DMS153 treated with DMSO at 0.1 percent for 48 hours (cell line): ENCODE measurements around the gene CD52.
"Not testable (repeated sequence)": the region's sequence is repeated elsewhere in the genome, so short reads cannot be mapped to it uniquely, and the experiment has no call there.

Experiments used
- DNase-seq: peaks from one replicate; lab custom pipeline; 2025; ENCODE audit not compliant: unreplicated experiment; lab: John Stamatoyannopoulos, UW

Gene CD52

DNA sequence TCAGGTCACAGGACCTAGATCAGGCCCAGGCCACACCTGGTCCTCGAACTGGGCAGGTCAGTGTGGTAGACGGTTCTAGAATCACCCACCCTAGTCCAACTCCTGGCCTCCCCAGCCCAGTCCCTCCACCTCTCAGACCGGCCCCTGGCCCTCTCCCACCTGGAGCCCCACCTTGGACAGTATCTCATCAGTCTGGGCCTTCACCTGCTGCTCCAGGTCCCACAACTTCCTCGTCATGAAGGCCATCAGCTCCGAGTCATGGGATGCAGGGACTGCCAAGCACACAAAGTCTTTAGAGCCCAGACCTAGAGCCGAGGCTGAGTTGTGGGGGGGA is 20.0 kb upstream of the CD52 start:
- DNase-seq: no peak

DNA sequence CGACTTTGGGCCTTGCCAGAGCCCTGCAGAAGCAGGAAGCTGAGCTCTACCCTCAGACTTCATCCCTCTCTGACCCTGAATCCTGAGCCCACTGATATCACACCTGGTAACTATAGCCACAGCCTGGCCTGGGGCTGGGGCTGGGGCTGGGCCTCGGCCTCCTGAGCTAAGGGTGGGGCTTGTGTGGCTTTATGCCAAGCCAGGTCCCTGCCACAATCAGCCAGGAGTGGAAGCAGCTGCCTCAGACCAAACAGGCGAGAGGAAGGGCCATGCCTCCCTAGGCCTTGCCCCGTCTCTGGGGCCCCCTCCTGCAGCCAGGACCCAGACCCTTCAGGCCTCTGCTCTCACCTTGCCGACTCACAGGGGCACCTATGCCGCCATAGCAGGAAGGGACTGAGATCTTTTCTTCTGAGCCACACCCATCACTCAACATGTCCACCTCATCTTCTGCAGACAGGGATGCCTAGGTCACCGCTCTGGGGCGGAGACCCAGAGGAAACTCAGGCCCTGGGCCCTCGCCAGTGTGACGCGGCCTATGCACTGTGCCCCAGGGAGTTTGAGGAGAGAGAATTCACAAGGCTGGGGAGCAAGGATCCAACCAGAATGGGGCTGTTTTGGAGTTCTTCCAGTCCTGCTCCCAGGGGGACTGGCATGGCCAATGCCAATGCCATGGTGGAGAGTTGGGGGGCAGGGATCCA is 17.0 kb upstream of the CD52 start:
- DNase-seq: no peak

DNA sequence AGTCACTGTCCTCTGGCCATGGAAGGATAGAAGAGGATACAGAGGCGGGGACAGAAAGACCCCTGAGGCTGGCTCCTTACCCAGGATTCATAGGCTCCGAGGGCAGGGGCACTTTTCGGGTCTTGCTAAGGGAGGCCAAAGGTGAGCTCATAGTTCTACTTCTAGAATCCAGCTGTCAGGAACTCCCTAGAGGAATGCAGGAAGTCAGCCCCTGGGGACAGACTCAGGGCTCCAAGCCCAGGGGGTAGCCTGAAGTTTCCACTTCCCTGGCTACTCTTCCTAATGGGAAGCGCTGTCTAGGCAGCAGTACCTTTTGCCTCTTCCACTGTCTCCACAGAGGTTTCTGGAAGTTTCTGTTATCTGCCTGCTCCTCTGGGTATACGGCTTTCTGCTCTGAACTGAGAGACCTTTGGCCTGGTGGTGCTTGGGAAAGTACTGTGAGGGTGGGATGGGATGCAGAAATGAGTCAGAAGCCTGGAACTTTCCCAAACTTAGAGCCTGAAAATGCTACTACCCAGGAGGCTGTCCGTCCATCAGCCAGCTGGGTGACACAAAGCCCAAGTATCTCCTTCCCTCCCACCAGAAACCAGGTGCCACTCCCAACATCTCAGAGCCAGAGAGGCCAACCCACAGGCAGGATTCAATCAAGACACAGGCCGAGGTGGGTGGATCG is 14.9 kb upstream of the CD52 start:
- no peak for DNase-seq

DNA sequence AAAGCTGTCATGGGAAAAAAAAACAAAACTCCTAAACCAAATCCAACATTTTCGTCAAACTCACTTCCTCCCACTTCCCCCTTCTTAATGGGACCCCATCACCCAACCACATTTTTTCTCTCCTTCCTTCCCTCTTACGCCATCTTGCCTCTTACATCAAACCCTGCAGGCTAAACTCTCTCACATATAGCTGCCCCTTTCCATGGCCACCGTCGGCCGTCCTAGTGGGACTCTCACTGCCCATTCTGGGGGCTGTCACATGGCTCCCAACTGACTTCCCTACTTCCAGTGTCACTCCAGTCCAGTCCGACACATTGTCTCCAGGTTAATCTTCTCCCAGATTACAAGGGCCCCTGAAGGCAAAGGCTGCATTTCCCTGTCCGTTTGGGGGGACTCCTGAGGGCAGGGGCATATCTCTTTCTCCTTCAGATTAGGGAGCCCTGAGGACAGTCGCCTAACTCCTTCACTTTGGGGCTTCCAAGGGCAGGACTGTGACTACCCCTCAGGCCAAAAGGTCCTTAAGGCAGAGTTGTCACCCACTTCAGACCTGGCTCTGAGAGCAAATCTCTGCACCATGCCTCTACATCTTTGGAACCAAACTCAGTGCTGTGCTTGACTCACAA is 12.0 kb upstream of the CD52 start:
- no peak for DNase-seq

DNA sequence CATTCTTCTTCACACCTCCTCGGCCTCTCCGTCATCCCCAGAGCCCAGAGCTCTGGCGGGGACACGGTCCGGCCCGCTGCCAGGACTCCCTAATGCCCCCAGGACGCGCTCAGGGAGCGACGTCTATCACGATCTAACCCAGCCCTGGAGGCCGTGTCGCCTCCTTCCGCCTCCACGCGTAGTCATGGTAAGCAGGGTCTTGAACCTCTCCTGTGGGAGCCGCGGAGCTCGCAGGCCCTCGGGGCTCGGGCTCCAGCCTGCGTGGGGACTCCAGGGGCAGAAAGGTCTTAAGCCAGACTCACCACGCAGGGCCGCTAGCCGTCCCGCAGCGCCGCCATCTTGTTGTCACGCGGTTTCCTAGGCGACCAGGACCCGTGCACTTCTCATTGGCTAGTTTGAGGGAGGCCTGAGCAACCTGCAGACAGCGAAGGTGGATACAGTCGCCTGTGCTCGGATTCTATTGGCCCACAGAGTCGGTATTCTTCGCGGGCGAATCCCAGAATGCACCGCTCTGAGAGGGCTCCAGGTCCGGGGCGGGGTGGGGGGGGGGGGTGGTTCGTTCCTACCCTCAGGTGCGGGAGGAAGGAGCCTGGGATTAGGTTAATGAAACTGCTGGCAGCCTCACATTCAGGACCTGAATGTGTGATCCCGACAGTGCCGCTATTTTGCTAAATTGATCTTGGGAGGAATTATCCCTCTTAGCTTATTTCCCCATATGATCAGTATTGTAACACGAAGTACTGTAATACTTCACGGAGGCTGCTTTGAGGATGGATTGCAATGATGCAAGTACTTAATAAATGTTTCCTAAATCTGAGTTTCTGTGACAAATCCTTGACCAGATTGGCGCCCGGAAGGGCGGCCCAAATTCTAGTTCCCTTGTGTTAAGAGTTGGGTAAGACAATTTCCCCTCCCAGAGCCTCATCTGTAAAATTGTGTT is 11.2 kb upstream of the CD52 start, which contains the start of gene UBXN11:
TSS of gene UBXN11 (minus strand) at position 347 of the 940 bp plus-strand sequence. CDS start 3,753 bp downstream, outside the sequence.
- peak; percentile 100 for DNase-seq

DNA sequence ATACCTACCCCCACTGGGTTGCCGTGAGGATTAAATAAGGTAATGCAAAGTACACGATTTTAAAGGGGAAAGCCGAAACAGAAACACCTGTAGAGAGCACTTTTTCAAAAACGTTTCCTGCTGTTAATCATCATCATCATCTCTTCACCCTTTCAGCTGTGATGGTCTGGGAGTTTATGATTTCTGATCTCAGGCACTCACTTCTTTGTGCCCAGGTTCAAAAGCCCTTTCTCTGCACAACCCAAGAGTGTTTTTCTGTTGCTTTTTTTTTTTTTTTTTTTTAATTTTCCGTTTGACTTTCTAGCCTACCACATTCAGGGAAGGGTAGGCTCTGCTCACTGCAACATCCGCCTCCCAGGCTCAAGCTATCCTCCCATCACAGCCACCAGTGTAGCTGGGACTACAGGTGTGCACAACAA is 10.4 kb upstream of the CD52 start:
- peak; percentile 70 for DNase-seq

DNA sequence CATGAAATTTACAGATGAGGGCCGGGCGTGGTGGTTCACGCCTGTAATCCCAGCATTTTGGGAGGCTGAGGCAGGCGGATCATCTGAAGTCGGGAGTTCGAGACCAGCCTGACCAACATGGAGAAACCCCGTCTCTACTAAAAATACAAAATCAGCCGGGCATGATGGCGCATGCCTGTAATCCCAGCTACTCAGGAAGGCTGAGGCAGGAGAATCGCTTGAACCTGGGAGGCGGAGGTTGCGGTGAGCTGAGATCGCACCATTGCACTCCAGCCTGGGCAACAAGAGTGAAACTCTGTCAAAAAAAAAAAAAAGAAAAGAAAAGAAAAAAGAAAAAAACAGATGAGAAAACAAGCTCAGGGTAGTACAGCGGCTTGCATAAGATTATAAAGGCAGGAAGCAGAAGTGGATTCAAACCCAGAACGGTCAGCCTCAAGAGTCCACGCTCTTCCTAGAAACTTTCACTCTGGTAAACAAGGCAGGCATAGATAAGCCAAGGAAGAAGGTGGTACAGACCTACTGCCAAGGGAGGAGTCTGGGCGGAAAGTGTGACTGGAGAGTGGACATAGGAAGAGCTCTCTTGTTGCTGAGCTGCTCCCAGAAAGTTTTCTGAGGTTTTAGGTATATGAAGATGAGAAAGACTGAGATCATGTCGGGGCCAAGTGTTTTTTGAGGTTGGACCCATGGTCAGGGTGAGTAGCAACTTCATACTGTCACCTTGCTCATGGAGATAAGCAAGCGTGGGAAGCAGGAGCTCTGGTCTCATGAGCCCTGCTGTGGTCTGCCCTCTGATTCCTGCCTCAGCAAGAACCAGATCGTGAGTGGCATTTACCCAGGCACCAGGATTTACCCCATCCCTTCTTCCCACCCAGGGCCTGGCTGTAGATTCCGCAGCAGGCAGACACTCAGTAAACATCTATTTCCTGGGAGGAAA is 9.5 kb upstream of the CD52 start:
- not testable (repeated sequence) for DNase-seq

DNA sequence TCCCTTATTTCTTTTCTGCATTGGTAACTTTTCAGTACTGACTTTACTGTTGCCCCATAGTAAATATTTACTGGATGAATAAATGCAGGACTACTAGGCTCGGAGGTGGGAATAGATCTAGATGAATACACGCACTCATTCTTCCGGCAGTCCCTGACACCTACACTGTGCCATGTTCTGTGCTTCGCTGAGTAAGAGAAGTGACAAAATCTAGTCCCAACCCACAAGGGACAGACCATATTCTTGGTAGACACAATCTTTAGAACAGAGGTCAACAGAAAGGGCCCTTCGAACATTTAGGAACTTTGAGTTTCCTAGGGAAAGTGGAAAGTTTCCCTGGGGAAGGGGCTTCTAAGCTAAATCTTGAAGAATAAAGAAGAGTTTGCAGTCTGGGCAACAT is 3.3 kb upstream of the CD52 start:
- no peak for DNase-seq

DNA sequence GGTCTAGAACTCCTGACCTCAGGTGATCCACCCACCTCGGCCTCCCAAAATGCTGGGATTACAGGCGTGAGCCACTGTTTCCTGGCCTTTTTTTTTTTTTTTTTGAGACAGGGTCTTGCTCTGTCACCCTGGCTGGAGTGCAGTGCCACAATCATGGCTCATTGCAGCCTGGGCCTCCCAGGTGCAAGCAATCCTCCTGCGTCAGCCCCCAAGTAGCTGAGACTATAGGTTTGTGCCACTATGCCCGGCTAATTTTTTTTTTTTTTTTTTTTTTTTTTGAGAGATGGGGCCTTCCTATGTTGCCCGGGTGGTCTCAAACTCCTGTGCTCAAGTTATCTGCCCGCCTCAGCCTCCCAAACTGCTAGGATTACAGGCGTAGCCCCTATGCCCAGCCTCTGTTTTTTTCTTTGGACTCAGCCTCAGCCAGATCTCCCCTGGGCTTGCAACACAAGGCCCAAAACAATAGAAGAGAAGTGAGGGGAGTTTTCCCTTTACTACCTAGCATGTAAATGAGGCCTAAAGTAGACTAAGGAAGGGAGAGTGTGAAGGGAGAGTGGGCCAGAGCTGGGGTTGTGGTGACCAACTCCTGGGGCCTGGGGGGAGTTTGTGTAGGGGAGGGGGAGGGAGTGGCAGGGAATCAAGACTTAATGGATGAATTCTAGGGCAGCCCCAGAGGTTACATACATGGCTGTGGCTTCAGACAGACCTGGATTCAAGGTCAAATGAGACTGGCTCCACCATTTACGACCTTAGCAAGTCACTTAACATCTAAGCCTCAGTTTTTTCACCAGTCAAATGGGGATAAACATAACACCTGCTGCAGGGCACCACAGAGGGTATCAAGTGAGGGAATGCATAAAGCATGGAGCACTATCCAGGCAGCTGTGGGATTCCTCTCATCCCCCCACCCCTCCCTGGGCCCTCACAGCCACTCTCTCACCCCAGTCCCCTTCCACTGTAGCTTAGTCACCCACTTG is 1.6 kb upstream of the CD52 start:
- no peak for DNase-seq

DNA sequence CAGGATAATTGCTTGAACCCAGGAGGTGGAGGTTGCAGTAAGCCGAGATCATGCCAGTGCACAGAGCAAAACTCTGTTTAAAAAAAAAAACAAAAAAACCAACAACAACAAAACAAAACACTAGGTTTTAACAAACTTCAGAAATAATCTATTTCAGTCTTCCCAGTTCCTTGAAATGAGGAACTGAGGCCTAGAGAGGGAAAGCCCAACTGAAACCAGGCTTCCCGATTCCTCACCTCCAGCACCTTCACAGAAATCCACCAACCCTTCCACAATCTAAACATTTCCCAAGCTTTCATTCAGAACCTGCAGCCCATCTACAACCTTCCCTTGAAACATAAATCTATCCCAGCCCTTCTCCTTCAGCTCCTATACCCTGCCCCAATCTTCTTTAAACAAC is 612 bp upstream of the CD52 start:
- no peak for DNase-seq

DNA sequence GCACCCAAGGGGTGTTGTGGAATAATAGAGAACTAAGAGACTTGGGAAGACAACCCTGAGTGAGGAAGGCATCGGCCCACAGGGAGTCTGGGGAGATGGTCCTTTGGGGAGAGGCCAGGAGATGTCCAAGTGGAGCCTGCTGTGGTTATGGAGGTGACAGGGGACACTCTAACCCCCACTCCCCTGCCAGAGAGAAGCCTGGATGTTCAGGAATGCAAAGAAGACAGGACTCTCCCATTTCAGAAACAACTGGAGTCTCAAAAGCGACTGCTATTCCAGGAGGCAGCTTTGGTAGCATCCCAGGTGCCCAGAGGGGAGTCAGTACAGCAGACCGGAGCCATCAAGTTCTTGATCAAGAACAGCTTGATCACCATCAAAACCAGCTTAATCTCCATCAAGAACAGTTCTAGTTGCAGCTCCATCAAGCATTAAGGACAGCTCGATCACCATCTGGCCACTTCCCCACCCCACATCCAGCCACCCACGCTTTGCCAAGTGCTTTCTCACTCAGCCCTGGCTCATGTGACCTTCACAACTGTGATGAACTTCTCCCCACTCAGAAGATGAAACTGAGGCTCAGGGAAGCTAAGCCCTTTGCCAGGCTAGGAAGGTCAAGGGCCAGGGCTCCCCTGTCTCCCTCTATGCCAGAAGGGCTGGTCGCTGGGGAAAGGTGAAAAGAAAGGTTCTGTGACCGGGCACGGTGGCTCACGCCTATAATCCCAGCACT is 743 bp downstream of the CD52 start:
- no peak for DNase-seq

DNA sequence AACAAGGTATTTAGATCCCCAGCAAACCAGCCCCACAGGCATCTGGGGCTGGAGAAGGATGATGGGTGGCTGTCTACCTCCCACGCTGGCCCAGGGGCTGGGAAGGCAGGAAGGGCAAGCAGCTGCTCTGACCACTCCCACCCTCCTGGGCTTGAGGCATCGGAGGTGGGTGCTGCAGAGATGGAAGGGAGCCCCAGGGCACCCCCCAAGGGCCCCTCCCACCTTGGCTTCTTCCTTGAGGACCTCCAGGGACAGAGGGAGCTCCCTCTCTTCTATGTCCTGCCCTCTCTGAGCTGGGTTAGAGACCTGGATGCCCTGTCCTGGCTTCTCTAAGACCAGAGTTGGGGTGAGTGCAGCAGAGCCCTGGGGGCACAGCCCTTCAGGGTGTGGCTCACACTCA is 3.1 kb downstream of the CD52 start:
- DNase-seq: no peak

DNA sequence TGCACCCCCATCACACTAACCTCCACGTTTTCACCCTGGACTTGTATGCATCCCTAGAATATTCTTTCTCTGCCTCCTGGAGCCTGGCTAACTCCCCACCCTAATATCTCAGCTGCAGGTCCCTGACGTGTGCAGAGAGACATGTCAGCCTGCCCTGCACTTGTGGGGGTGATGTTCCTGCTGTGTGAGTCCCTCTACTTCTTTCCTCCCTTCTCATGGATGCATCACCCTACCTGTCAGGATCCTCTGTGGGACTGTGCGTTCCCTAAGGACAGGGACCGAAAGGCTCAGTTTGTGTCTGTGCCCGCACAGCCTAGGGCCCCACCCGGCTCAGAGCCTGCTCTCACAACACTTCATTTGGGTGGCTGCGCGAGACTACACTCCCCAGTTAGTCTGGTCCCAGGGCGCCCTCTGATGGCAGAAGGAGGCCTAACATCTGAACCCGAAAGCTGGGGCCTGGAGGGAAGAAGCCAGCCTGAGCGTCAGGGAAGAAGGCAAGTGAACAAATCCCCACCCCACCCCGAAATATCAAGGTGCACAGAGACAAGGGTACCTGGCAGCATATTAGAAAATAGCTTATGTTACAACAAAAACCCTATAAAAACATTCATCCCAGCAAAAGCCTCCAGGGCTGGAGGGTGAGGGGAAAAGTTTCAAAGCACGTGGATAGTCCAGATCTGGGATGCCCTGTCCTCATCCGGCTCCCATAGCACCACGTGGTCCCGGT is 3.7 kb downstream of the CD52 start:
- DNase-seq: peak; percentile 69

DNA sequence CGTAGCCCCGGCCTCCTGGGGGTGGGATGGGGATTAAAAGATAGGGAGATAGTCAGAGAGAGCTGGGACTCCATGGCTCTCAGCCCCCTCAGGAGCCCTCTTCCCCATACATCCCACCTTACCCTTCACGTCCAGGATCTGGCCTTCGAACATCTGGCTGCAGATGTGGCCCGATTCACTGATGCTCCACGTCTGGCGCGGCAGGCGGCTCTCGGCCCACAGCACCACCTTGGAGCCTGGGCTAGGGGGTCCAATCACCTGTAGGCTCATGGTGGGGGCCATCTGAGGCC is 4.2 kb downstream of the CD52 start:
- no peak for DNase-seq

DNA sequence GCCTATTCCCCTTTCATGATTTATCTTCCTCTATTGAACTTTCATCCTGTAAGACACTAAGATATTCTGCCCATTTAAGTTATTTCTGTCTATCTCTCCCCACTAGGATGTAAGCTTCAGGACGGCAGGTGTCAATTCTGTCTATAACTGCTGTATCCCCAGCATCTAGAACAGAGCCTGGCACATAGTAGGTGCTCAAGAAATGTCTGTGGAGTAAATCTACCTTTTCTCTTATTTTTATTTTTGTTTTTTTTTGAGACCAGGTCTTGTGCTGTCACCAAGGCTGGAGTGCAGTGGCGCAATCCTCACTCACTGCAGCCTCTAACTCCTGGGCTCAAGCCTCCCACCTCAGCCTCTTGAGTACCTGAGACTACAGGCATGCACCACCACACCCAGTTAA is 5.6 kb downstream of the CD52 start:
- no peak for DNase-seq

DNA sequence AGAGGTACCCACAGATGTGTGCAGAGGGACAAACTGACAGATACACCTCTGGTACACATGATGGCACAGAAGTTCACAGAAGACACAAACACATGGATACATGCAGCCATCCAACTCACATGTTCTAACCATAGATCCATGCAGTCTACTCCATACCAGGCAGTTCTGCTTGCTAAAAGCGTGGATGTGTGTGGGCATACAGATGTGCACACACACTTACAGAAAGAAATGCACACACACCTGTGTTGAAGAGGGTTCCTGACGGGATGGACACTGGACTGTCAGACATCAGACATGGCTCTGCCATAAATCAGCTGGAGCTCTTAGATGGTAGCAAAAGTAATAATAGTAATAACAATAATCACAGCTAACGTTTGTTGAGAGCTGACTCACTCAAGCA is 6.8 kb downstream of the CD52 start:
- DNase-seq: no peak

DNA sequence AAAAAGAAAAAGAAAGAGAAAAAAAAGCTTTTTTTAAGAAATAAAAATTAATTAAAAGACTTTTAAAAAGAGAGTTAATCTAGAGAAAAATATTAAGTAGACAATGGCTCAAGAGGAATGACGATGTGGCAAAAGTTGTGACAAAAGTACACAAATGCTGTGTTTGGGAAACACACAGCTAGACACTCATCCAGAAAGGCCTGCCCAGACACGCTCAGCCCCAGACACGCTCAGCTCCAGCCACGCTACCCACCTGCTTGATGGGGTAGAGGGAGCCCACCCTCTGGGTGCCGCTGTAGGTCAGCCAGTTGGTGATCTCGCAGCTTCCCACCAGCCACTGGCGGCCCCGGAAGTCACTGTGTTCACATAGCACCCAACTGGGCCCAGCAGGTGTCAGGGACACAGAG is 10.2 kb downstream of the CD52 start:
- peak; percentile 71 for DNase-seq

DNA sequence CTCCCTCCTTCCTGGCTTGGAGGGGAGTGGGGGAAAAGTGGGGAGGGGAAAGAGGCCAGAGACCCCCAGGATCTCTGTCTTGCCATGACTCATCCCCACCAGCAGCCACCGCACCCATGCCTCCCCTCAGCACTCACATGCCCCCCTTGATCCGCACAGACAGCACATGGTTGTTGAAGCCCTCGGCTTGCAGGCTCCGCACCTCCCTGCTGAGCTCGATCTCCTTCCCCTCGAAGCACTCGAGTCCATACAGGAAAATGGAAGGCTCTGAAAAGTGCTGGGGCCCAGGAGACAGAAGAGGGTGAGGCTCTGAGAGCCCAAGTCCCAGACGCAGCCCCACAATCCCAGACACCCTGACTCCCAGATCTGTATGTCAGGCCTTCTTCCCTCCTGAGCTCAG is 10.8 kb downstream of the CD52 start:
- DNase-seq: no peak
